Inflammatory macrophage treated with lipopolysaccharide for 1 hour (primary cell): ENCODE measurements around the gene ZC3H12C.
A peak's percentile ranks its signal among the peaks of the same experiment; 100 is the strongest.
"Not testable (repeated sequence)": the region's sequence is repeated elsewhere in the genome, so short reads cannot be mapped to it uniquely, and the experiment has no call there.

Source experiments
- DNase-seq, 2 donors: peaks; one replicate each; pipeline ENCODE4 v3.0.0-alpha.2; 2020 to 2022

ZC3H12C gene

DNA sequence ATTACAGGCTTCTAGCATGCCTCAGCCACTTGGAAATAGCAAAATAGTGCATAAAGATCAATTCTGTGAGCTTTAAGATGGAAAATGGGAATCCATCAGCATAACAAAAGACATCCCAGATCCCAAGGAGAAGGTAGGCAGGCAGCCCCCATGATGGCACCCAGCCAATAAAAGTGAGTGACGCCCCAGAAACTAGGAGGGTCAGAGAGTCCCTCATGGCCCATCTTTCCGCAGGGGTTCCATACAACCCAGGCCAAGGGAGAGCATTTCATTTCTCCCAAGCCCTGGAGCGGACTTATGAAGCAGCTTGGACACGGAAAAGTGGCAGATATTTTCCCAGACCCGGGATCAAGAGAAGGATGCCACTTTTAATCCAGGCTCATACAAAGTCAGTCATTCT lies 93.3 kb downstream of the ZC3H12C start:
- no peak for DNase-seq

DNA sequence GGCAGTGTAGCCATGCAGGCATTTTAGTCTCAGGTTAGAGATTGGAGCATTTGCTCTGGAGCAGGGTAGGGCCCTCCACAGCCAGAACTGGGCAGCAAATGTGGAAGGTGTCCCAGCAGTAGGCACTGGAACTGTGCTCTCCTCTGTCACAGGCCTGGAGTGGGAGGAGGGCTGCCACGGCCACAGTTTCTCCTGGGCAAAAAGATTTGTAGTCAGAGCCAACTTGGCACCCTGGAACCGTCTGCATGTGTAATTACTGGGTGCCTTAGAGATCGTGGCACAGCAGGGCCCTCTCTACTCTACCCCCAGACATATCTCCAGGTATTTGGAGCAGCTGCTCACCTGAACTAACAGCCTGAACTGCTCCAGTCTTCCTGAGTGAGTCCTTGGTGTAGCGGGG lies 93.7 kb downstream of the ZC3H12C start:
- DNase-seq = no peak

GRCh38 chr11:110187731-110188130 lies 94.5 kb downstream of the ZC3H12C start:
- DNase-seq = no peak

GRCh38 chr11:110190885-110191284 lies 97.7 kb downstream of the ZC3H12C start:
- no peak for DNase-seq

- DNase-seq = not testable (repeated sequence)
Observed at GRCh38 chr11:110192604-110193282, 99.6 kb downstream of the ZC3H12C start.

- DNase-seq = peak; percentile 43 to 74
Observed at GRCh38 chr11:110194211-110194766, 101.1 kb downstream of the ZC3H12C start.

GRCh38 chr11:110196241-110196754 lies 103.1 kb downstream of the ZC3H12C start:
- DNase-seq = no peak

DNA sequence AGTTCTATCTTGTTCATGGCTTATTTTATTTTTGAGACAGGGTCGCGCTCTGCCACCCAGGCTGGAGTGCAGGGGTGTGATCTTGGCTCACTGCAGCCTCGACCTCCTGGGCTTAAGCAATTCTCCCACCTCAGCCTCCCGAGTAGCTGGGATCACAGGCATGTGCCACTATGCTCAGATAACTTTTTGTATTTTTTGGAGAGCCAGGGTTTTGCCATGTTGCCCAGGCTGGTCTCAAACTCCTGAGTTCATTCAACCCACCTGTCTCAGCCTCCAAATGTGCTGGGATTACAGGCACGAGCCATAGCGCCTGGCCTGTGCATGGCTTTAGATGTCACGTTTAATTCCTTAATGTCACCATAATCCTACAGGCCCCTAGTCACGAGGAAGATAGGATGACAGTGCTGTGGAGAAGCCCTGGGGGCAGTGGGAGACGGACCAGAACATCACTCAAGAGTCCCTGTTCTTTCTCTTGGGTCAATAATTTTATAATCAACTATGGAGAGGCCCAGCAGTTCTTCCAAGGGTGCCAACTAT lies 103.8 kb downstream of the ZC3H12C start:
- DNase-seq = no peak

GRCh38 chr11:110198031-110198729 lies 105.0 kb downstream of the ZC3H12C start:
- DNase-seq = peak; percentile 35 to 45

GRCh38 chr11:110199184-110199981 lies 106.2 kb downstream of the ZC3H12C start:
- peak in 1 of 2 donors; percentile 21 for DNase-seq

- no peak for DNase-seq
Observed at GRCh38 chr11:110200241-110200640, 107.0 kb downstream of the ZC3H12C start.

GRCh38 chr11:110200836-110201235 lies 107.6 kb downstream of the ZC3H12C start:
- DNase-seq = no peak

GRCh38 chr11:110207123-110207522 lies 113.9 kb downstream of the ZC3H12C start:
- no peak for DNase-seq

DNA sequence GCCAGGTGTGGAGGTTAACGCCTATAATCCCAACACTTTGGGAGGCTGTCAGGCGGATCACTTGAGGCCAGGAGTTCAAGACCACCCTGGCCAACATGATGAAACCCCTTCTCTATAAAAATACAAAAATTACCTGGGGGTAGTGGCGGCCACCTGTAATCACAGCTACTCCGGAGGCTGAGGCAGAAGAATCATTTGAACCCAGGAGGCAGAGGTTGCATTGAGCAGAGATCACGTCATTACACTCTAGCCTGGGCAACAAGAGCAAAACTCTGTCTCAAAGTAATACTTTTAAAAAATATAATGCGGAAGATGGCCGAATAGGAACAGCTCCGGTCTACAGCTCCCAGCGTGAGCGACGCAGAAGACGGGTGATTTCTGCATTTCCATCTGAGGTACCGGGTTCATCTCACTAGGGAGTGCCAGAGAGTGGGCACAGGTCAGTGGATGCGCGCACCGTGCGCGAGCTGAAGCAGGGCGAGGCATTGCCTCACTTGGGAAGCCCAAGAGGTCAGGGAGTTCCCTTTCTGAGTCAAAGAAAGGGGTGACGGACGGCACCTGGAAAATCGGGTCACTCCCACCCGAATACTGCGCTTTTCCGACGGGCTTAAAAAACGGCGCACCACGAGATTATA lies 115.6 kb downstream of the ZC3H12C start:
- peak in 1 of 2 donors; percentile 41 for DNase-seq

DNA sequence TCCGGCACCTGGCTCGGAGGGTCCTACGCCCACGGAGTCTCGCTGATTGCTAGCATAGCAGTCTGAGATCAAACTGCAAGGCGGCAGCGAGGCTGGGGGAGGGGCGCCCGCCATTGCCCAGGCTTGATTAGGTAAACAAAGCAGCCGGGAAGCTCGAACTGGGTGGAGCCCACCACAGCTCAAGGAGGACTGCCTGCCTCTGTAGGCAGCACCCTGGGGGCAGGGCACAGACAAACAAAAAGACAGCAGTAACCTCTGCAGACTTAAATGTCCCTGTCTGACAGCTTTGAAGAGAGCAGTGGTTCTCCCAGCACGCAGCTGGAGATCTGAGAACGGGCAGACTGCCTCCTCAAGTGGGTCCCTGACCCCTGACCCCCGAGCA lies 116.1 kb downstream of the ZC3H12C start:
- DNase-seq = not testable (repeated sequence)

GRCh38 chr11:110217223-110217877 lies 124.2 kb downstream of the ZC3H12C start:
- no peak for DNase-seq

GRCh38 chr11:110217936-110218335 lies 124.7 kb downstream of the ZC3H12C start:
- no peak for DNase-seq

- DNase-seq = no peak
Observed at GRCh38 chr11:110219006-110219785, 126.0 kb downstream of the ZC3H12C start.
